GM21447 (cell line): ENCODE measurements around the gene ARHGEF28.
A peak's percentile ranks its signal among the peaks of the same experiment; 100 is the strongest.

Experiments
- ATAC-seq: cut with Tn5 transposase; IDR thresholded peaks from one replicate; pipeline ENCODE4 v1.9.1; 2021; ENCODE audit not compliant: unreplicated experiment

The ARHGEF28 gene

GRCh38 chr5:73654171-73654811 is 28.3 kb downstream of the ARHGEF28 start:
- no peak for ATAC-seq

- ATAC-seq, result no peak
Observed at GRCh38 chr5:73654819-73655318, 28.9 kb downstream of the ARHGEF28 start.

- ATAC-seq, result no peak
Observed at GRCh38 chr5:73655521-73656160, 29.6 kb downstream of the ARHGEF28 start.

GRCh38 chr5:73661753-73662152 is 35.8 kb downstream of the ARHGEF28 start:
- no peak for ATAC-seq

DNA sequence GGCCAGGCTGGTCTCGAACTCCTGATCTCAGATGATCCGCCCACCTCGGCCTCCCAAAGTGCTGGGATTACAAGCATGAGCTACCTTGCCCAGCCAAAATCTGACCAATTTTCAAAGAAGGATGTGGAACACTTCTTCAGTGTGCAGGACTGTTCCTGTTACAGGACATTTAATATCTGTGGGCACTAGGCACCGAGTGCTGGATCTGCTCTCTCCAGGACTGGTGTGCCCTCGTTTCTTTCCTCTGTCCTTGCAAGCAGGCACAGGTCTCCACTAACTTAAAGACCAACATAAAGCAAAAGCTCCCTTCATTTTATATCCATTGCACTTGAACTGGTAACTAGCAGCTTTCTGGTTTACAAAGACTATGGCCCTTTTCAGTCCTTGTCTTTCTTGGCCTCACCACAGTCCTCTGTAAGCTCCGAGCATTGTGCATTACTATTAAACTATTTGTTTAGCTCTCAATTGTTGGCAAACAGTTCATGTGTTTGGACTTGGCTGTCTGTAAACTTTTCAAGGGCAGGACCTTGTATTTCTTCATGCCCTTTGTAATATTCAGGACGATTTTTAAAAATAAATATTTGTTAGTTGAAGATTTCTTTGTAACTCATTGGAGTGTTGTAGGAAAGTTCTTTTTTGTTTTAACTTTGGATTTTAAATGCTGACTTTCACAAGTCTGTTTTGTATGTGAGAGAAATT is 37.3 kb downstream of the ARHGEF28 start:
- no peak for ATAC-seq

DNA sequence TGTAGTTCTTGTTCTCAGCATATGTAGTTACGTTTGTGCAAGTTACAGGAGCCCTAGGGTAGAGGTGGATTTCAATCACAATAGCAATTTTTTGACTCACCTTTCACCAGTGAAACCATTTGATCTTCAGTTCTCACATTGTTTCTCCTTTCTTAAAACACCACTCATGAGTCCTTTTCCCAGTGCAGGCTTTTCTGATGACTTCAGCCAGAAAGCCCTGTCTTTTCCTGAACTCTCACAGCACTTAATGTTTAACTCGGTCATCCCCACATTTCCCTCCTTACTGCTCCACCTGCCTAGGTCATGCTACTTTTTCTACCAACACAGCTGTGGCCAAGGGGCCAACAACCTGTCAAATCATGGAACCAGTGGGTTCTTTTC is 37.9 kb downstream of the ARHGEF28 start:
- ATAC-seq, result peak; percentile 64

DNA sequence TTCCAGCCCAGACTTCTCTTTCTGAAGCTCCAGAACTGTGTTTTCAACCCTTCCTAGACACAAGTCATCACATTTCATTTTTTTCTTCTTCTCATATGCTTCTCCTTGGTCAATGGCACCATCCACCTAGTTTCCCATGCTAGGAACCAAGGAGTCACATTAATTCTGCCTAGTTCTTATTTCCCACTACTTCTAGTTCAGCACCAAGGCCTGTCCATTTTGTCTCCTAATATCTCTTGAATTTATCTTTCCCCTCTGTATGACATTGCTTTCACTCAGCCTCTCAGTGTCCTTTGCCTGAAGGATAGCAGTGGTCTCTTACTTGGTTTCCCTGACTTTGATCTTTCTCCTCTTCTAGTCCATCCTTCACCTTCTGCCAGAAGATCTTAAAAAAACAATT is 38.8 kb downstream of the ARHGEF28 start:
- ATAC-seq, result no peak

DNA sequence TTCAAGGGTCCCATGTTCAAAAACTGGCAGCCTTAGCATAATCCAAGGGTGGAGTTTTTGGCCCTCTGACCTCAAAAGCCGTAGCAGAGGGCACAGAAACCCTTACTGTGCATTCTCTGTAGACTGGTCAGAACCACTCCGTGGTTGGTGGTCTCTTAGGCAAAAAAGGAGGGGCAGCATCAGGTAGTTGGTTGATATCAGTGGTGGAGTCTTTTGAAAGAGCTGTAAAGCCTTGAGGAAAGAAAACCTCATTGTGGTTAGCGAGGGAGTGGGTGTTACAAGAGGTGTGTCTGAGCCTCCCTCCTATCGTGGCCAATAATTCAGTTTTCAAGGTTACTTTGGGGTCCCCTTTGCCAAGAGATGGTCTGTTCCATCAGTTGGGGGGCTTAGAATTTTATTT is 40.9 kb downstream of the ARHGEF28 start:
- no peak for ATAC-seq

DNA sequence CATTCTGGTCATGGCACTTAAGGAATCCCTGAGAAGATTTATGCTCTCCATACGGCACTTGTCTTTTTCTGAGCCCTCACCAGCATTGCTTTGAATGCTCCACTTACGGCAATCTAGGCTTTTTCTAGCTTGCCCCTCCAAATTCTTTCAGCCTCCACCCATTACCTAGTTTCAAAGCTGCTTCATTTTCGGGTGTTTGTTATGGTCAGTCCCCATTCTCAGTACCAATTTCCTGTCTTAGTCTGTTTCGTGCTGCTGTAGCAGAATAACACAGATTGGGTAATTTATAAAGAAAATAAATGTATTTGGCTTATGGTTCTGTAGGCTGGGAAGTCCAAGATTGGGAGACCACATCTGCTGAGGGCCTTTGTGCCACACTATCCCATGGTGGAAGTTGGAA is 42.0 kb downstream of the ARHGEF28 start:
- ATAC-seq, result no peak

- ATAC-seq, result no peak
Observed at GRCh38 chr5:73668486-73669111, 42.6 kb downstream of the ARHGEF28 start.

DNA sequence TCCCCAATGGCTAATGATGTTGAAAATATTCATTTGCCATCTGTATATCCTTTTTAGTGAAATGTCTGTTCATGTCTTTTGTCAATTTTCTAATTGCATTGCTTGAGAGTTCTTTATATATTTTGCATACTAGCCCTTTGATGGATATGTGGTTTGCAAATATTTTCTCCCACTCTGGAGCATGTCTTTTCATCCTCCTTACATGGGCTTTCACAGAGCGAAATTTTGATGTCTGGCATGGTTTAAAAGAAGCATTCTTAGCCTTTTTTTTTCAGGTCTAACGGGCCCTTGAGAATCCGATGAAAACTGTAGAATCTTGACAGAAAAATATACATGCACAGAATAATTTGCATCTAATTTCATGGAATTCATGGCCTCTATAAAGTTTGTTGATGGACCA is 44.7 kb downstream of the ARHGEF28 start:
- no peak for ATAC-seq

DNA sequence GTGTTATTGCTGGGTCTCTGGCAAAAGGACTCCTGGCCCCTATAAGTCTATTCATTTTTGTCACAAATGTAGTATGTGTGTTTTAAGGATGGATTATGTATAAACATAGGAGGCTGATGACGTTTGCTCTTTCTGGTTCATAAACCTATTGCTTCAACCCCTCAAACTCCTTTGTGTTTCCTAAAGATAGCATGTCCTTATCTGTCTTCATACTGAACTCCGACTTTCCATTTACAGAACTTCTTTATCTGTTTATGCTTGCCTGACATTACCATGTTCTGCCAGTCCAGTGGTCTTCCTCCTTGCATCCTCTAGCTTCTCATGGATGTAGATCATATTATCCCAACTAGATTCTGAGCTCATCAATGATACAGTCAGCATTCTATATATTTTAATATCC is 46.1 kb downstream of the ARHGEF28 start:
- no peak for ATAC-seq

DNA sequence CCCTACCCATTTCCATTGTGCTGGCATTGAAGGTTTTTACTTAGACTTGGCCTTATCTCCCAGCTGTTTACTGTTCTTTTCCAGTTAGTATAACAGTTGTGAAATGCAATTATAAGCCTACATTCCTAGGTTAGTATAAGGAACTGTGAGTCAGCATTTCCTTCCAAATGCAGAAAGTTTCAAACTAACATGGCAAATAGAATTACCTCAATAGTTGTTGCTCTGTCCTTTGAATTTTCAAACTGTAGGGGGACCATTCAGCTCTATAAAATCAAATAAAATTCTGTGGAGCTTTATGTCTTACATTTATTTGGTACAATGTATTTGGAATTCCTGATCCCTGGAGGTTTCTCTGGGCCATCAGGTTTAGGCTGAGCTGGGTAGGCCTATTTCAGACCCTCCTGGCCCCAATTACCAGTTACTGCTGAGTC is 47.2 kb downstream of the ARHGEF28 start:
- ATAC-seq, result no peak

GRCh38 chr5:73674669-73675004 is 48.6 kb downstream of the ARHGEF28 start:
- ATAC-seq, result no peak

- ATAC-seq, result no peak
Observed at GRCh38 chr5:73678322-73678740, 52.3 kb downstream of the ARHGEF28 start.

DNA sequence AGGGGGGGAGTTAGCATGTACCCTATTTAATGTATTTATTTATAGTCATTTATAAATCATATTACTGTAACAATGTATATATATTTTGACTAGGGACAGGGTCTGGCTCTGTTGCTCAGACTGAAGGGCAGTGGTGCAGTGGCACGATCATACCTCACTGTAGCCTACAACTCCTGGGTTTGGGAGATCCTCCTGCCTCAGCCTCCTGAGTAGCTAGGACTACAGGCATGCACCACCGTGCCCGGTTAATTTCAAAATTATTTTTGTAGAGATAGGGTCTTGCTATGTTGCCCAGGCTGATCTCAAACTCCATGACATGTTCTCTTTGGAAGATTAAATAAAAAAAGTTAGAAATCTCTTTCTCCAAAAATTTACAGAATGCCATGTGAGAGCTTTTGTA is 52.8 kb downstream of the ARHGEF28 start:
- no peak for ATAC-seq

DNA sequence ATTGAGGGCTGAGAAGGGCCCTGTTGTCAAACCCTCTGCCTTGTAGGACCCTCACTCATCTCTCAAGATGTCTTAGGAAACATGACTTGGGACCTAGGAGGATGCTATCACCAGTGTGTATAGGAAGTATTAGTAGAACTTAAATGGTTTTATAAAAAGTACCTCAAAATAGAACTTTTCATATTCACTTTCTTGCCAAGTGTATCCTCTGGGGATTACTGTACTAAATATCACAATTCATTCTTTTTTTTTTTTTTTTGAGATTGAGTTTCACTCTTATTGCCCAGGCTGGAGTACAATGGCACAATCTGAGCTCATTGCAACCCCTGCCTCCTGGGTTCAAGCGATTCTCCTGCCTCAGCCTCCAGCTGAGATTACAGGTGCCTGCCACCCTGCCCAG is 56.2 kb downstream of the ARHGEF28 start:
- no peak for ATAC-seq

GRCh38 chr5:73684691-73685090 is 58.7 kb downstream of the ARHGEF28 start:
- ATAC-seq, result no peak

DNA sequence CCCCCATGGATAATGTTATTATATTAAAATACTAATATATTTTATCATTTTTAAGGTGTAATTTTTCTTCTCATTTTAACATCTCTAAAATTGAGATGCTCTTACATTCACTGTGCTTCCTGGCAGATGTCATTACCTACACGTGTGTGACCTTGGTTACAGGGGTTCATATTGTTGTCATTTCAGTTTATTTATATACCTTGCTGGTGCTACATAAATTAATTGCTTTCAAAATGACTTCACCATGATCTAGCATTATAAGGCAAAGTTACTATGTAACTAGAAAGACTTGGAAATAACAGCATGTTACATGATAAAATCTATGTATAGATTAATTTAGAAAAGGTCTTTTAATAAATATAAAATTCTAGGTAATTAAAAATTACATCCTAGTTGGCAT is 60.9 kb downstream of the ARHGEF28 start:
- no peak for ATAC-seq

- ATAC-seq, result peak; percentile 69
Observed at GRCh38 chr5:73687357-73687756, 61.4 kb downstream of the ARHGEF28 start.

DNA sequence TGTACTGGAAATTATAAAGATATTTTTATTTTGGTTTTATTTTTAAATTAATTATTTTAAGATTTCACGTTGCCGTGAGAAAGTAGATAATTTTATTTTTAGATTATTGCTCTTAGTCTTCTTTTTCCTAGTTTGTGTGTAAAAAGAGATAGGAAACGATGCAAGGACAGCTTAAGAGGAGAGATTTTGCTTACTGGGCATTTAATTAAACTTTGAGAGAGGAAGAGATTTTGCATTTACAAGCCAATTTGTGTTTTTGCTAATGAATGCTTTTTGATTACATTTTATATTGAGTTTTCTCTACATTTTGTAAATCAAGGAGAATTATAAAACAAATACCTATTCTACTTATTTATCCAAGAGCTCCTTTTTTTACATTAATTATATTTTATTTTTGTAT is 64.0 kb downstream of the ARHGEF28 start:
- ATAC-seq, result no peak
